ENCODE measurements around the gene ZC3H18.
"Not testable (repeated sequence)": the region's sequence is repeated elsewhere in the genome, so short reads cannot be mapped to it uniquely, and the experiment has no call there.

The ZC3H18 gene

GRCh38 chr16:88661468-88661867 lies 91.3 kb downstream of the ZC3H18 start:
- TF ChIP-seq, protein P1, sequence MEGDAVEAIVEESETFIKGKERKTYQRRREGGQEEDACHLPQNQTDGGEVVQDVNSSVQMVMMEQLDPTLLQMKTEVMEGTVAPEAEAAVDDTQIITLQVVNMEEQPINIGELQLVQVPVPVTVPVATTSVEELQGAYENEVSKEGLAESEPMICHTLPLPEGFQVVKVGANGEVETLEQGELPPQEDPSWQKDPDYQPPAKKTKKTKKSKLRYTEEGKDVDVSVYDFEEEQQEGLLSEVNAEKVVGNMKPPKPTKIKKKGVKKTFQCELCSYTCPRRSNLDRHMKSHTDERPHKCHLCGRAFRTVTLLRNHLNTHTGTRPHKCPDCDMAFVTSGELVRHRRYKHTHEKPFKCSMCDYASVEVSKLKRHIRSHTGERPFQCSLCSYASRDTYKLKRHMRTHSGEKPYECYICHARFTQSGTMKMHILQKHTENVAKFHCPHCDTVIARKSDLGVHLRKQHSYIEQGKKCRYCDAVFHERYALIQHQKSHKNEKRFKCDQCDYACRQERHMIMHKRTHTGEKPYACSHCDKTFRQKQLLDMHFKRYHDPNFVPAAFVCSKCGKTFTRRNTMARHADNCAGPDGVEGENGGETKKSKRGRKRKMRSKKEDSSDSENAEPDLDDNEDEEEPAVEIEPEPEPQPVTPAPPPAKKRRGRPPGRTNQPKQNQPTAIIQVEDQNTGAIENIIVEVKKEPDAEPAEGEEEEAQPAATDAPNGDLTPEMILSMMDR (conservative IDR thresholded peaks at IDR 0.05; ENCODE audit: low read depth, low read length), result no peak
- no peak for DNase-seq (ENCODE audit: low read depth)
- no peak overlapping the region for H3K4me3 ChIP-seq (ENCODE audit: low read depth, low read length)

DNA sequence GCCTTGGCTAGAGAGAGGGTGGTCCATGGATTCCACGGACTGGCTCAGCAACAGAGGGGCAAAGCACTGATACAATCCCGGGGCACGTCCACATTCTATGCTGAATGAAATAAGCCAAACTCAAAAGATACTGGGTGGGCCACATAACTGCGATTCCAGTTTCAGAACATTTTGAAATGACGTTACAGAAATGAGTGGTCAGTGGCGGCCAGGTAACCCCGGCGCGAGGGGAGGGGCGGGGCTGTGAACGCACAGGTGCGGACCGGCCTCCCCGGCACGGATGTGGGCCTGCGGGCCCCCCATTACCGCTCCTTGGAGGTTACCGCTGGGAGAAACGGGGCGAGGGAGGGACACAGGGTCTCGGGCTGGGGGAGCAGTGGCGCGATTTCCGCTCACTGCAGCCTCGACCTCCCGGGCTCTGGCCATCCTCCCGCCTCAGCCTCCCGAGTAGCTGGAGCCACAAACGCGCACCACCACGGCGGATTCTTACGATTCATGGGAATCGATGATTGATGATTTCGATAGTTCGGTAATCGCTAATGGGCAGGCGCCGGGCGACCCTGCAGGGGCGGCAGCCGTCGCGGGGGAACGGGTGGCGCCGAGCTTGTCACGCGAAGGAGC lies 92.1 kb downstream of the ZC3H18 start:
- TF ChIP-seq, protein P1 (conservative IDR thresholded peaks at IDR 0.05; ENCODE audit: low read depth, low read length), result no peak
- H3K4me3 ChIP-seq (ENCODE audit: low read depth, low read length), result peak overlapping the region; percentile 85
- DNase-seq (ENCODE audit: low read depth), result no peak

DNA sequence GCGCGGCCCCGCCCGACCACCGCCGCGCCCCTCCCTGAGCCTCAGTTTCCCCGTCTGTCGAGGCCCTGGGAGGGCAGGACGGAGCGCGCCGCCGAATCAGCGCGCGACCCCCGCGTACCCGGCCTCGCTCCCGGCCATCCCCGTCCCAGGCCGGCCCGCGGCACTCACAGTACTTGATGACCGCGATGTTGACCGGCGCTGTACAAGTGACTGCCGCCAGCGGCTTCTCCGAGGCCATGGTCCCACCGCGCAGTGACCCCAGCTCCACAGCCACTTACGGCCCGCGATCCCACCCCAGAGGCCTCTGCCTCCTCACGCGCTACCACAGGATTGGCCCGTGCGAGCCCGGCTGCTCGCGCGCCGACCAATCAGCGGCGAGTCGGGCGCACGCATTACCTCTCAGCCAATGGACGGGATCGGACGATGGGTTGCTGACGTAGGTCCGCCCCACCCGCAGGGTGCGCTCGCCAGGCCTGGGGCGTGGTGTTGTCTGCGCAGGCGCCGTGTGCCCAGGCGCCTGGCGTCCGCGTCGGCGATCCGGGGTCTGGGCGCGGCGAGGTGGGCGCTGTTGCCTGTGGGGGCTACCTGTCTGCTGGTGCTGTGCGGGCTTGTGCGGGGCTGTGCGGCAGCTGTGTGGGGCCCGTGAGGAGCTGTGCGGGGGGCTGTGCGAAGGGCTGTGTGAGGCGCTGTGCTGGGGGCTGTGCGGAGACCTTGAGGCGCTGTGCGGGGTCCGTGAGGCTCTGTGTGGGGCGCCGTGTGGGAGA lies 92.8 kb downstream of the ZC3H18 start, which contains the start of gene MVD:
Gene MVD (minus strand): TSS at position 249 of the 764 bp plus-strand sequence. CDS start 11 bp downstream, at position 238.
- H3K4me3 ChIP-seq (ENCODE audit: low read depth, low read length), result peak within 1 kb of the TSS; percentile 98
- peak; percentile 99 for DNase-seq (ENCODE audit: low read depth)
- TF ChIP-seq, protein P1 (conservative IDR thresholded peaks at IDR 0.05; ENCODE audit: low read depth, low read length), result no peak

GRCh38 chr16:88665148-88665547 lies 94.9 kb downstream of the ZC3H18 start:
- no peak for DNase-seq (ENCODE audit: low read depth)
- TF ChIP-seq, protein P1 (conservative IDR thresholded peaks at IDR 0.05; ENCODE audit: low read depth, low read length), result no peak
- no peak overlapping the region for H3K4me3 ChIP-seq (ENCODE audit: low read depth, low read length)

GRCh38 chr16:88665570-88665969 lies 95.4 kb downstream of the ZC3H18 start:
- no peak overlapping the region for H3K4me3 ChIP-seq (ENCODE audit: low read depth, low read length)
- no peak for DNase-seq (ENCODE audit: low read depth)
- TF ChIP-seq, protein P1 (conservative IDR thresholded peaks at IDR 0.05; ENCODE audit: low read depth, low read length), result no peak

- DNase-seq (ENCODE audit: low read depth), result peak; percentile 65
- H3K4me3 ChIP-seq (ENCODE audit: low read depth, low read length), result no peak overlapping the region
- TF ChIP-seq, protein P1 (conservative IDR thresholded peaks at IDR 0.05; ENCODE audit: low read depth, low read length), result peak; percentile 64
Observed at GRCh38 chr16:88667461-88667860, 97.3 kb downstream of the ZC3H18 start.

DNA sequence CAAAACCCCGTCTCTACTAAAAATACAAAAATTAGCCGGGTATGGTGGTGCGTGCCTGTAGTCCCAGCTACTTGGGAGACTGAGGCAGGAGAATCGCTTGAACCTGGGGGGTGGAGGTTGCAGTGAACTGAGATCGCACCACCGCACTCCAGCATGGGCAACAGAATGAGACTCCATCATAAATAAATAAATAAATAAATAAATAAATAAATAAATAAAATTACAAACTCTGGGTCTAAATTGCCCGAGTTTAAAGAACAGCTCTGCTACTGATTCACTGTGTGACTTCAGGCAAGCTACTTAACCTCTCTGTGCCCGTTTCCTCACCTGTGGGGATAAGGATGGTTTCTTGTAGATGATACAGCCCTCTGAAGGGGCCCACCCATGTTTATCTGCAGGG lies 99.3 kb downstream of the ZC3H18 start:
- H3K4me3 ChIP-seq (ENCODE audit: low read depth, low read length); DNase-seq (ENCODE audit: low read depth): not testable (repeated sequence)

Measured in choroid plexus epithelial cell (primary cell).